HepG2 (cell line): ENCODE results near the gene TSEN54.

Source experiments
- CHCHD3 ChIP-seq: sonication (generic); formaldehyde crosslinking; IDR thresholded peaks from 2 replicates; pipeline ENCODE4 v1.8.0; 2022; ENCODE audit warnings: mild to moderate bottlenecking, missing genetic modification reagents, moderate library complexity
- CTCF ChIP-seq: sonication (generic); formaldehyde crosslinking; IDR thresholded peaks from 2 replicates; pipeline ENCODE4 v1.5.0; 2020; ENCODE audit warnings: mild to moderate bottlenecking, missing genetic modification reagents, moderate library complexity
- JUN ChIP-seq: sonication (generic); formaldehyde crosslinking; IDR thresholded peaks from 2 replicates; pipeline ENCODE4 v1.4.0; 2020; ENCODE audit warnings: mild to moderate bottlenecking, missing genetic modification reagents
- KDM1A ChIP-seq: IDR thresholded peaks from 2 replicates; pipeline ENCODE4 v1.6.1; 2016; ENCODE audit warnings: missing compliant biosample characterization
- MLX ChIP-seq: IDR thresholded peaks from 2 replicates; pipeline ENCODE4 v1.6.1; 2016
- TBX2 ChIP-seq: sonication (generic); formaldehyde crosslinking; IDR thresholded peaks from 2 replicates; pipeline ENCODE4 v1.5.0; 2020; ENCODE audit warnings: missing genetic modification reagents, mild to moderate bottlenecking, borderline replicate concordance
- ZNF552 ChIP-seq: sonication (generic); formaldehyde crosslinking; IDR thresholded peaks from 2 replicates; pipeline ENCODE4 v1.9.0; 2022; ENCODE audit warnings: missing genetic modification reagents, mild to moderate bottlenecking, borderline replicate concordance
- ZNF616 ChIP-seq: sonication (generic); formaldehyde crosslinking; IDR thresholded peaks from 2 replicates; pipeline ENCODE4 v1.5.0; 2020; ENCODE audit warnings: low read depth, mild to moderate bottlenecking, missing genetic modification reagents

GRCh38 chr17:75509528-75510258 is 6.6 kb upstream of the TSEN54 start:
- TF ChIP-seq CHCHD3 (CRISPR knock-in tag) = no peak
- no peak for TF ChIP-seq CTCF (CRISPR knock-in tag)
- TF ChIP-seq KDM1A (CRISPR knock-in tag) = no peak
- no peak for TF ChIP-seq ZNF616 (CRISPR knock-in tag)
- no peak for TF ChIP-seq TBX2 (CRISPR knock-in tag)
- no peak for TF ChIP-seq MLX (CRISPR knock-in tag)
- no peak for TF ChIP-seq ZNF552
- no peak for TF ChIP-seq JUN
